ENCODE results near the gene F13A1. TPM values are rescaled to one million over a fixed set of nuclear protein-coding genes. Genes with fewer than 3 reads are reported as not detected.

The F13A1 gene
- polyA plus RNA-seq, 1 donor (not counting 4 experiments of a cell fraction or from before 2014, with no cell fraction given): not detected

GRCh38 chr6:6154335-6154734 is 166.1 kb downstream of the F13A1 start:
- H3K27me3 ChIP-seq (ENCODE audit: control insufficient read depth, extremely low read depth, insufficient read depth, low read length): no peaks in the 10 kb centered on the region
- H3K9me1 ChIP-seq (ENCODE audit: control insufficient read depth, extremely low read depth, insufficient read depth, low read length): no peaks in the 10 kb centered on the region
- H3K4me2 ChIP-seq (ENCODE audit: control insufficient read depth, extremely low read depth, insufficient read depth, low read depth, low read length): no peak overlapping the region
- no peak overlapping the region for H3K9ac ChIP-seq (ENCODE audit: control insufficient read depth, extremely low read depth, insufficient read depth, low read length)
- FAIRE-seq: no peak
- H3K4me1 ChIP-seq (ENCODE audit: control insufficient read depth, extremely low read depth, insufficient read depth, low read length): no peaks in the 10 kb centered on the region
- H2AFZ ChIP-seq (ENCODE audit: control insufficient read depth, low read length): no peak overlapping the region
- no peaks in the 10 kb centered on the region for H4K20me1 ChIP-seq (ENCODE audit: control insufficient read depth, extremely low read depth, insufficient read depth, low read length)
- H3K4me3 ChIP-seq (ENCODE audit: control insufficient read depth in 2 of 3, extremely low read depth in 1 of 3, insufficient read depth in 2 of 3, low read depth in 1 of 3, low read length in 3 of 3): no peak overlapping the region
- no peaks in the 10 kb centered on the region for H3K36me3 ChIP-seq (ENCODE audit: control insufficient read depth in 2 of 2, extremely low read depth in 1 of 2, insufficient read depth in 2 of 2, low read length in 2 of 2)
- dilution Hi-C loops (cut with MboI; ENCODE audit: extremely low pct_ligation_motif_present, low sequenced_read_pairs): no loop called here
- TF ChIP-seq EZH2 (IDR thresholded peaks at IDR 0.05; ENCODE audit: low read length): no peak
- TF ChIP-seq, protein P1, sequence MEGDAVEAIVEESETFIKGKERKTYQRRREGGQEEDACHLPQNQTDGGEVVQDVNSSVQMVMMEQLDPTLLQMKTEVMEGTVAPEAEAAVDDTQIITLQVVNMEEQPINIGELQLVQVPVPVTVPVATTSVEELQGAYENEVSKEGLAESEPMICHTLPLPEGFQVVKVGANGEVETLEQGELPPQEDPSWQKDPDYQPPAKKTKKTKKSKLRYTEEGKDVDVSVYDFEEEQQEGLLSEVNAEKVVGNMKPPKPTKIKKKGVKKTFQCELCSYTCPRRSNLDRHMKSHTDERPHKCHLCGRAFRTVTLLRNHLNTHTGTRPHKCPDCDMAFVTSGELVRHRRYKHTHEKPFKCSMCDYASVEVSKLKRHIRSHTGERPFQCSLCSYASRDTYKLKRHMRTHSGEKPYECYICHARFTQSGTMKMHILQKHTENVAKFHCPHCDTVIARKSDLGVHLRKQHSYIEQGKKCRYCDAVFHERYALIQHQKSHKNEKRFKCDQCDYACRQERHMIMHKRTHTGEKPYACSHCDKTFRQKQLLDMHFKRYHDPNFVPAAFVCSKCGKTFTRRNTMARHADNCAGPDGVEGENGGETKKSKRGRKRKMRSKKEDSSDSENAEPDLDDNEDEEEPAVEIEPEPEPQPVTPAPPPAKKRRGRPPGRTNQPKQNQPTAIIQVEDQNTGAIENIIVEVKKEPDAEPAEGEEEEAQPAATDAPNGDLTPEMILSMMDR (optimal IDR thresholded peaks at IDR 0.05 in 1 of 3, IDR thresholded peaks at IDR 0.05 in 1 of 3, conservative IDR thresholded peaks at IDR 0.05 in 1 of 3; ENCODE audit: extremely low read depth in 1 of 3, insufficient read depth in 2 of 3, low read length in 3 of 3): no peak
- no peaks in the 10 kb centered on the region for H3K9me3 ChIP-seq (ENCODE audit: control insufficient read depth, low read depth, low read length)
- H3K27ac ChIP-seq (ENCODE audit: control insufficient read depth, insufficient read depth, low read length): no peak overlapping the region
- H3K79me2 ChIP-seq (ENCODE audit: control insufficient read depth, insufficient read depth, low read length): no peaks in the 10 kb centered on the region
- DNase-seq (ENCODE audit: low read depth, low spot score): no peak

- H3K9me1 ChIP-seq (ENCODE audit: control insufficient read depth, extremely low read depth, insufficient read depth, low read length): no peaks in the 10 kb centered on the region
- no peak overlapping the region for H2AFZ ChIP-seq (ENCODE audit: control insufficient read depth, low read length)
- H3K79me2 ChIP-seq (ENCODE audit: control insufficient read depth, insufficient read depth, low read length): no peaks in the 10 kb centered on the region
- dilution Hi-C loops (cut with MboI; ENCODE audit: extremely low pct_ligation_motif_present, low sequenced_read_pairs): no loop called here
- H3K36me3 ChIP-seq (ENCODE audit: control insufficient read depth in 2 of 2, extremely low read depth in 1 of 2, insufficient read depth in 2 of 2, low read length in 2 of 2): no peaks in the 10 kb centered on the region
- no peaks in the 10 kb centered on the region for H3K4me1 ChIP-seq (ENCODE audit: control insufficient read depth, extremely low read depth, insufficient read depth, low read length)
- no peak overlapping the region for H3K4me3 ChIP-seq (ENCODE audit: control insufficient read depth in 2 of 3, extremely low read depth in 1 of 3, insufficient read depth in 2 of 3, low read depth in 1 of 3, low read length in 3 of 3)
- no peak for TF ChIP-seq EZH2 (IDR thresholded peaks at IDR 0.05; ENCODE audit: low read length)
- TF ChIP-seq, protein P1 (optimal IDR thresholded peaks at IDR 0.05 in 1 of 3, IDR thresholded peaks at IDR 0.05 in 1 of 3, conservative IDR thresholded peaks at IDR 0.05 in 1 of 3; ENCODE audit: extremely low read depth in 1 of 3, insufficient read depth in 2 of 3, low read length in 3 of 3): no peak
- H3K9me3 ChIP-seq (ENCODE audit: control insufficient read depth, low read depth, low read length): no peaks in the 10 kb centered on the region
- H3K9ac ChIP-seq (ENCODE audit: control insufficient read depth, extremely low read depth, insufficient read depth, low read length): no peak overlapping the region
- no peaks in the 10 kb centered on the region for H4K20me1 ChIP-seq (ENCODE audit: control insufficient read depth, extremely low read depth, insufficient read depth, low read length)
- no peaks in the 10 kb centered on the region for H3K27me3 ChIP-seq (ENCODE audit: control insufficient read depth, extremely low read depth, insufficient read depth, low read length)
- no peak overlapping the region for H3K27ac ChIP-seq (ENCODE audit: control insufficient read depth, insufficient read depth, low read length)
- FAIRE-seq: no peak
- DNase-seq (ENCODE audit: low read depth, low spot score): no peak
- no peak overlapping the region for H3K4me2 ChIP-seq (ENCODE audit: control insufficient read depth, extremely low read depth, insufficient read depth, low read depth, low read length)
Measured at GRCh38 chr6:6152060-6152459, 168.4 kb downstream of the F13A1 start.

All from keratinocyte (primary cell).